NCI-H748 (cell line): ENCODE data around the gene KDM3B.

Experiments used
- DNase-seq: peaks from one replicate; lab custom pipeline; 2025; ENCODE audit not compliant: unreplicated experiment; lab: John Stamatoyannopoulos, UW

The KDM3B gene

GRCh38 chr5:138449501-138450239 is 97.2 kb downstream of the KDM3B start:
- DNase-seq = peak; percentile 79

GRCh38 chr5:138450971-138451370 is 98.5 kb downstream of the KDM3B start:
- no peak for DNase-seq

DNA sequence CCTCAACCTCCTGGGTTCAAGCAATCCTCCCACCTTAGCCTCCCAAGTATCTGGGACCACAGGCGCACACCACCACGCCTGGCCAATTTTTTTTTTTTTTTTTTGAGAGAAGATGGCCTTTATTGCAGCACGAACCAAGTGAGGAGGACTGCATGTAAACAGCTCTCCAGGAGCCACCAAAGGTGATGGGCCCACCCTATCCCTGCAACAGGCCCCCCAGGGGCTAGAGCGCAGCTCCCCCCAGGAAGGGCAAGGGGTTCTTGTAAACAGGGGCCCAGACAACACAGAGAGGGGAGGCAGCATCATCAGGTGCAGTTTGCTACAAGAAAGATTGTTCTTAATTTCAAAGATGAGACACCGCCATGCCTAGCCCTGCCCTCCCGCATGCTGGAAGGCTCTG is 100.2 kb downstream of the KDM3B start:
- no peak for DNase-seq

DNA sequence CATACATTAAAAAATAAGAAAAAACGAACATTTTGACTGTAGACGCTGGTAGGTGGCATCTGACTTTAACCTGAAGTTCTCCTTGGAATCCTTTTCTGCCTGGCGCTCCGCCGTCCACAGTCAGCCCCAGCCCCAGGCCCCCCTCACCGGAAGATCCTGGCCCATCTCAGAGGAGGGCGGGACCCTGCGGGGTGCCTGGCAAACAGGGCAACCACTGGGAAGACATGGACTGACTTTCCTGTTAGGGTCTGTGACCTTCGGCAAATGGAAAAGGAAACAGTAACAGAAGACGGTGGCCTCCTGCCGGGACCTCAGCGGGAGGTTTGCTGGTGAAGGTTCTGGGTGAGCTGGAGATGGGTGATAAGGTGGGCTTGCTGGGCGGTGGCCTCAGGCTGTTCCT is 101.1 kb downstream of the KDM3B start:
- no peak for DNase-seq

GRCh38 chr5:138454121-138454520 is 101.6 kb downstream of the KDM3B start:
- no peak for DNase-seq

DNA sequence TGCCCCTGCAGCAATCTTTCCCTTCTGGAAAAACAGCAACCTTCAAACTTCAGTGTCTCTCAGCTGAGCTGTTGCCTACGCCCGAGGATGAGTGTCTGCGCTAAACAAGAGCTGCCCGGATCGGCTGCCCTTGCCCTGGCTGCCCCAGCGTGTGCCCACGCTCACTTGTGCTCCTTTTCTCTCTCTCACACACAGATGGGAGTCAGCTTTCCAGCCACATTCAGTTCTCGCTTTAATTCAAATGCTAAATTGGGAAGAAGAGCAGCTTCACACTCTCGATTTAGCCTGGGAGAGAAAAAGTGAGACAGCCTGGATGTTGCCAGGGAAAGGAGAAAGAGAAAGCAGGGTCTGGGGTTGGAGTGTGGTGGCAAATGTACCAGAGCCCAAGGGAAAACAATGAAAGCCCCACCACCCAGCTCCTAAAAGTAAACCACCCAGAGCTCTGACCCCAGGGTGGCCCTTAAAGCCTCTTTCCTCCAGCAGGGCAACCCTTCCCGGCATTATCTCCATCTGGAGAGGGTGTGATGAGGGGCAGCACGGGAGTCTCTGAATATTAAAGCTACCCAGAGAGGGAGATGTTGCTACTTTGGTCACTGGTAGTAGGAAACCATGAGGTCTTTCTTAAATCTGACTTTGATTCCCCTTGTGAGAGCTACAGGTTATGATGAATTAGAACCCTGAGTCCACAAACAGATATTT is 102.9 kb downstream of the KDM3B start:
- no peak for DNase-seq

GRCh38 chr5:138457531-138458275 is 105.2 kb downstream of the KDM3B start:
- DNase-seq = no peak

GRCh38 chr5:138458384-138458783 is 105.9 kb downstream of the KDM3B start:
- no peak for DNase-seq

DNA sequence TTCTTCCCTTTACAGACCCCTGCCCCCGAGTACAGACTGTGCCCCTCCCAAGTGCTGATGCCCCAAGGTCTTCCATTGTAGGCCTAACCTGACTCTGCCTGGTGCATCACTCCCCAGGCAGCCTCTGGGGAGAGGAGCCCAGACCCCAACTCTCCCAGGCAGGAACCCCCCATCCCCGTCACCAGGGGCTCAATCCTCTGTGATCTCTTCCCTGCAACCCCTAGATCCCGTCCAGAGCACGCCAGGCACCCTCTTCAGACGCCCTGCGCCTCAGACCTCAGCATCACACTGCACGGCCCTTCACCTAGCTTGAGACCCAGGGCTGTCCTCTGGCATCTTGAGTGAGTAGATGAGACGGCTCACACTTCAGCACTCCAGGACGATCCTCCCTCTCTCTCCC is 106.4 kb downstream of the KDM3B start:
- no peak for DNase-seq

DNA sequence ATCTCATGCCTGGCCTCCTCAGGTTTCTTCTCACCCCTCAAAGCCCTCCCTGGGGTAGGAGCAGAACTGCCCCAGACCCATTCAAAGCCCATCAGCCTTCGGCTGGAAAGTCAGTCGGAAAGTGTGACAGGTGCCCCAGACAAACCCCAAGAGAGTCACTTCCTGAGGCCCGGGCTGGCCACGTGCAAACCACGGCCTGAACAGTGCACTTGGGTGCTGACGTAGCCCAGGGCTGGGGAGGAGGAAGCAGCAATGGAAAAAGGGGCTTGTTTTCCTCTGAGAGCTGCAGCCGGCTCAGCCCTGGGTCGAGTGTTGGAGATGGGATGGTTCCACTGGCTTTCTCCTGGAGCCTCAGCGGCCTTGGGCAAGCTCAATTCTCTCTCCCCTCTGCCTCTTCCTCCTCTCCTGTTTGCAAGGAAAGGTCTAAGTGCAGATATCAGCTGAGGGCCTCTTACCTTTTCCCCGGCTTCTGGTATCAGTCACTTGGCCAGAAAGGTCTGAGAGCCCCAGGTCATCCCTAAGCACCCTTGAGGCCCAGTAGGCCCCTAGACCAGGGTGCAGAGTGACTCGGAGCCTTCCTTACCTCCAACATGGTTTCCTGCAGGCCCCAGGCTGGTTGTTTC is 106.9 kb downstream of the KDM3B start:
- no peak for DNase-seq

DNA sequence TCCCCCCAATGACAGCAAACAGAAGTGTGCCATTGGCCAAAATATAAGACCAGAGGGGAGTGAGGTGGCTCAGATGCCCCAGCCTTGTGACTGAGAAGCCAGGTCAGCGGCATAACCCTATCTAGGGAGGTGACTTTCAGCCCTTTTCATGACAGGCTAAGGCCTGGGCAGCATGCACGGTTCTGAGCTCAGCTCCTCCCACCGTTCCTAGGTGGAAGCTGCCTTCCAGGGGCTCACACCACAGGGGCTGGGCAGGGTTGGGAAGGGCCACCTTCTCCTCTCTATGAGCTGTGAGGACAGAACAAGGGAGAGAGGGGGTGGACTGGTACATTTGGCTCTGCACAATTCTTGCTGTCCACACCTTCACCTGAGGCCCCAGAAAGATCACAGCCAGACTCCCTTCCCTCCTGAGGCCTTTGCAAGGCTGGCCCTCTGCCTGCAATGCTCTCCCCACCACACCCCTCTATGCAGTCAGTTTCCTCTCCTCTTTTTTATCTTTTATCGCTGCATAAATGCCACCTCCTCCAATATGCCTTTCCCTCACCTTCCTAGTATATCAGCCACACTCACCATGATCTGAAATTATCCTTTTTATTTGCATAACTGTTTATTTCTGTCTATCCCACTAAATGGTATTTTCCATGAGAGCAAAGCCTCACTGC is 107.7 kb downstream of the KDM3B start:
- no peak for DNase-seq

DNA sequence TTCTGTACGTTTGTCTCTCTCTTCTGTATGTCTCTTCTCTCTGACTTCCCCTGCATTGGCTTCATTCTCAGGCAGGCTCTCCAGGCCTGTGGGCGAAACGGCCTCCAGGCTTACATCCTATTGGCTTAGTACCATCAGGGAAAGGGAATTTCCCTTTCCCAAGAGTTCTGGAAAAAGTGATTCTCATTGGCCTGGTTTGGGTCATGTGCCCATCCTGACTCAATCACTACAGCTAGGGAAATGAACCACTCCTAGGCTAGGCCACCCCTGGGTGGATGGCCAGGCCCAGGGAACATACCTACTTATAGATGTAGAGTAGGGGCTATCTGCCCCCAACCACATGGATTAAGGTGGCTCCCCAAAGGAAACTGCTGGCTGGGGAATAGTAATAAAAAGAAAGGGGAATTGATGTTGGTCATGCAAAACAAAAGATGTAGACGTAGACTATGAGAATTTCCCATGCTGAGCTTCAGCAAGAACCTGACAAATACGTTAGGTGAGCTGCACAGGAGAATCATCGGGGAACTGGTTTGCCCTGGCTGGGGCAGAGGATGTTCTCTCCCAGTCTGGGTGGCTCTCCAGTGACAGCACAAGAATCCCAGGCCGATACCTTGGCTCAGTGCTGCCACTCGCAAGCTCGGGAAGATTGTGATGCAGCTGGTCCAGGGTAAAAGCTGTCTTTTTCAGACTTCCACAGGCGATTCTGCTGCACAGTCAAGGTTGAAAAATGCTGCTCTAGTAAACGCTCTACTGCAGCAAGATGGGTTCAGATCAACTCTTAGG is 109.0 kb downstream of the KDM3B start:
- DNase-seq = no peak

DNA sequence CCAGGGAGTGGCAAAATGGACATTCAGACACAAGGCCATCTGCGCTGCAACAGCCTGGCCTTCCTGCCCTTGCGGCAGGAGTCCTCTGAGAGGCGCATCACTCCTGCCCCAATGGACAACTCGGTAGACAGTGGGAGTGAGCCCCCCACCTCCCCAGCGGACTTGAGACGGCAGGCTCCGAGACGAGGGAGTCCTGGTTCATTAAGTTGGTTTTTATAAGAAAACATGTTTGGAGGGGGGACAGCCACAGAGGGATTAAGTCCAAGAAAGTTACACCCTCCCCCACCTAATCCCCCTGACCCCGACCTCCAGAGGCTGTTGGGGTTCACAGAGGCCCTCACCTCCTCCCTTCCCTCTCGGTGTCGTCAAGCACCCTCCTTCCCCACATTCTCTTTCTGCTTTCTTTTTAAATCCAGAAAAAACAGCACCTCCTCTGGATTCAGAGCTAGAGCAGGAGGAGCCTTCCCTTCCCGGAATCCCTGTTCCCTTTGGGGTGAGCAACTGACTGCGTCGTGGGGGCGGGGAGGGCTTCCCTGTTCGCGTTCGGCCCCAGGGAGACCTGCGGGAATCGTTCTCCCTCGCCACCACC is 111.0 kb downstream of the KDM3B start:
- peak; percentile 24 for DNase-seq

- DNase-seq = peak; percentile 94
Observed at GRCh38 chr5:138464008-138464387, 111.5 kb downstream of the KDM3B start.

GRCh38 chr5:138464388-138465260 is 112.1 kb downstream of the KDM3B start:
- DNase-seq = peak; percentile 99

- DNase-seq = peak; percentile 94
Observed at GRCh38 chr5:138465261-138466124, 113.0 kb downstream of the KDM3B start, which contains the start of gene EGR1. Gene EGR1 (plus strand): TSS chr5:138465479. CDS start chr5:138465762, 283 bp downstream.

DNA sequence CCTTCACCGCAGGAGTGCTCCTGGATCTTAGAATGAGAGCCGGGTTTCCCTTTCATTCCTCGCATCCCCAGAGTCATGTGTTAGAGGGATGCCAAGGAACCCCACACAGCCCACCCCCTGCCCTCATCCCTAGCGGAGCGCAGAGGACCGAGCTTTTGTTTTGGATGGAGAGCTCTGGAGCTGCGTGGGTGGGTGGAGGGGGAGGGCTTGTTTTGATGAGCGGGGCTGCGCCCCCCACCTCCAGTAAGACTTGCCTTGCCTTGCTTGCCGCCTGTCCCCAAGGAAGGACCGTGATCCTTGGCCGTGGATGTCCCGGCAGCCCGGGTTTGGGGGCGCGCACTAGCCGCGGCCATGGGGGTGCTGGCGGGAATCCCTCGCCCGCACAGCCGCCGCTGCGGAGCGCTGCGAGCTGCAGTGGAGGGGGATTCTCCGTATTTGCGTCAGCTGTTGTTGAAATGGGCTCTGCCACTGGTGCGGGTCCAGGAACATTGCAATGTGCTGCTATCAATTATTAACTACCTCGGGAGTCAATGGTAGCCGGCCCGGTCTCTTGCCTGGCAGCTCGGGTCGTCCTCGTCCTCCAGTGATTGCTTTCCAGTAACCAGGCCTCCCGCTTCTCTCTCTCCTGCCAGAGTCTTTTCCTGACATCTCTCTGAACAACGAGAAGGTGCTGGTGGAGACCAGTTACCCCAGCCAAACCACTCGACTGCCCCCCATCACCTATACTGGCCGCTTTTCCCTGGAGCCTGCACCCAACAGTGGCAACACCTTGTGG is 113.8 kb downstream of the KDM3B start:
- DNase-seq = no peak
